PFSK-1 (cell line): Measurements from ENCODE around the gene BCKDHB.

ENCODE experiments used
- POLR2AphosphoS5 ChIP-seq: IDR thresholded peaks from 2 replicates; pipeline ENCODE4 v1.6.1; 2012; ENCODE audit warnings: low read depth, mild to moderate bottlenecking, control low read depth, low read length, moderate library complexity
- REST ChIP-seq, 2 experiments: IDR thresholded peaks; 2 replicates each; pipeline versions ENCODE4 v1.6.1 to v1.8.0; 2011 to 2012; ENCODE audit warnings: low read depth in 2 of 2, low read length in 2 of 2, control low read depth in 1 of 2, inconsistent platforms in 1 of 2, mild to moderate bottlenecking in 1 of 2, moderate library complexity in 1 of 2; ENCODE audit not compliant: insufficient read depth in 1 of 2
- TAF1 ChIP-seq: IDR thresholded peaks from 2 replicates; pipeline ENCODE4 v1.6.1; 2012; ENCODE audit warnings: low read length, control low read depth, borderline replicate concordance; ENCODE audit not compliant: insufficient read depth

GRCh38 chr6:80206758-80207157 is 100.3 kb downstream of the BCKDHB start:
- TF ChIP-seq POLR2AphosphoS5: no peak
- no peak for TF ChIP-seq TAF1
- TF ChIP-seq REST (IDR thresholded peaks at IDR 0.05; ENCODE audit: insufficient read depth in 1 of 2, low read depth in 2 of 2, low read length in 2 of 2): no peak
